Measurements from ENCODE around the gene PREB. TPM values are rescaled to one million over a fixed set of nuclear protein-coding genes. Genes with fewer than 3 reads are reported as not detected.
A peak's percentile ranks its signal among the peaks of the same experiment; 100 is the strongest.

The PREB gene
- total and polyA plus RNA-seq, 2 of the 13 experiments (the other 11 are each of a cell fraction or from before 2014, with no cell fraction given): 112 to 192 TPM

DNA sequence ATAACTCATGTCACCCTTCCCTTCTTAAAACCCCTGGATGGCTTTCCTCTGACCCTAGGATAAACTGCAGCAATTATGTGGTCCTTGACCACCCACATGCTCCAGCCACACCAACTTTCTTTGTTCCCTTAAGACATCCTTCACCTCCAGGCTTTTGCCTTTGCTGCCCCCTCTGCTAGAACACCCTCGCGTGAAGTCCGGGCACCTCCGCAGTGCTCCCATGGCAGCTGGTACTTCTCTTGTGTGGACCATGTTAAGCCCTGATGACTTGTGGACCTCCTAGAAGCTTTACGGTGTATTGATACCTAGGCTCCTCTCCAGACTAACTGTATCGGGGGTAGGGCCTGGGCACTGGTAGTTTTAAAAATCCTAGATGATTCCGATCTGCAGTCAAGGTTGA, 11.6 kb downstream of the PREB start (continued):
- no peak for TF ChIP-seq IRF2 (CRISPR knock-in tag; IDR thresholded peaks at IDR 0.05)

DNA sequence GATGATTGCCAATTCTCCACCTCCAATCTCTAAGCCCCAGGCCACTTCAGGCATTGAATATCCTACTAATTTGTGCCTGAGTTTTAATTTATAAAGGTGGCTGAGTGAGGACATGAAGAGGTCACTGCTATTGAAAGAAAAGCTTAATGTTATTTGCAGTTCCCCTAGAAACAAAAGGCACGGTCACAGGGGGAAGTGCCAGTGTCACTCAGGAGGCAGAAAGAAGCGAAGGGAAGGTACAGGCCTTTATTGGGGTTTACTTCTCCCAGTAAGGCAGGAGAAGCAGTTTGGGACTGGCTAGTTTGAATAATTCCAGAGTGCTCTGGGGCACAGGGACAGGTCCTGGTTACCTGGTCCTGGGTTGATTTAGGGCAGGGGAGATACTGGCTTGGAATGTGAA, 12.5 kb downstream of the PREB start:
- ChIA-PET CTCF (ENCODE audit: low intra/inter-chr PET ratio, low total read pairs) (no interaction called here), POLR2A (interaction anchor here (5.3 kb wide), 1 partner anchor 11 kb away, joined by 76 read pairs; the partner anchor contains the start of gene PREB)
- no peaks in the 10 kb centered on the region for H3K36me3 ChIP-seq (replicated peaks in 1 of 2; ENCODE audit: control insufficient read depth in 1 of 2, insufficient read depth in 2 of 2, low read length in 2 of 2)
- H3K4me1 ChIP-seq (ENCODE audit: insufficient read depth, low read length): peaks cover 71% of the 10 kb centered on the region
- peaks cover 2 to 48% of the 10 kb centered on the region in 2 experiments; a peak in 4 of 5 replicates for H3K27me3 ChIP-seq (ENCODE audit: control insufficient read depth in 1 of 2, insufficient read depth in 2 of 2, low read length in 2 of 2)
- BruUV-seq (replicated peaks): no TSS peak
- H2AFZ ChIP-seq (ENCODE audit: low read length): no peak overlapping the region
- no peak overlapping the region for H3K27ac ChIP-seq (ENCODE audit: extremely low read length, insufficient read depth, low read length)
- in situ Hi-C loops (cut with HindIII; ENCODE audit: extremely low pct_ligation_motif_present, low pct_unique_long_range_greater_than_20kb) (no loop called here), intact Hi-C loops (cut with micrococcal nuclease; ENCODE audit: unreplicated experiment) (no loop called here)
- DNase-seq (ENCODE audit: low spot score) (no peak), FAIRE-seq (no peak), ATAC-seq (no peak)
- H3K79me2 ChIP-seq (ENCODE audit: insufficient read depth, low read length): no peaks in the 10 kb centered on the region
- H3K9ac ChIP-seq (ENCODE audit: insufficient read depth, low read depth, low read length): peak overlapping the region; percentile 19; the same call in 1 of the 2 replicates
- no peaks in the 10 kb centered on the region for H3K9me3 ChIP-seq (ENCODE audit: low read length)
- H3K4me2 ChIP-seq (ENCODE audit: low read depth, low read length): peak overlapping the region; percentile 99
- no peaks in the 10 kb centered on the region for H4K20me1 ChIP-seq (ENCODE audit: insufficient read depth, low read length)
- 0 out of 6 replicates have a peak overlapping the region, but pooled peaks of 1 of the 3 experiments have one; percentile 7 for H3K4me3 ChIP-seq (replicated peaks in 1 of 3; ENCODE audit: insufficient read depth in 1 of 3, low read depth in 2 of 3, low read length in 3 of 3)
- WGBS (ENCODE audit: low lambda C conversion rate): 18% methylated on average over 2 of the region's 2 CpGs
- TF ChIP-seq, protein P1, sequence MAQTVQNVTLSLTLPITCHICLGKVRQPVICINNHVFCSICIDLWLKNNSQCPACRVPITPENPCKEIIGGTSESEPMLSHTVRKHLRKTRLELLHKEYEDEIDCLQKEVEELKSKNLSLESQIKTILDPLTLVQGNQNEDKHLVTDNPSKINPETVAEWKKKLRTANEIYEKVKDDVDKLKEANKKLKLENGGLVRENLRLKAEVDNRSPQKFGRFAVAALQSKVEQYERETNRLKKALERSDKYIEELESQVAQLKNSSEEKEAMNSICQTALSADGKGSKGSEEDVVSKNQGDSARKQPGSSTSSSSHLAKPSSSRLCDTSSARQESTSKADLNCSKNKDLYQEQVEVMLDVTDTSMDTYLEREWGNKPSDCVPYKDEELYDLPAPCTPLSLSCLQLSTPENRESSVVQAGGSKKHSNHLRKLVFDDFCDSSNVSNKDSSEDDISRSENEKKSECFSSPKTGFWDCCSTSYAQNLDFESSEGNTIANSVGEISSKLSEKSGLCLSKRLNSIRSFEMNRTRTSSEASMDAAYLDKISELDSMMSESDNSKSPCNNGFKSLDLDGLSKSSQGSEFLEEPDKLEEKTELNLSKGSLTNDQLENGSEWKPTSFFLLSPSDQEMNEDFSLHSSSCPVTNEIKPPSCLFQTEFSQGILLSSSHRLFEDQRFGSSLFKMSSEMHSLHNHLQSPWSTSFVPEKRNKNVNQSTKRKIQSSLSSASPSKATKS (CRISPR knock-in tag; IDR thresholded peaks at IDR 0.05): no peak
- TF ChIP-seq ZNF430 (CRISPR knock-in tag; IDR thresholded peaks at IDR 0.05) (no peak), CREM (IDR thresholded peaks at IDR 0.05) (no peak), CREM (CRISPR knock-in tag; IDR thresholded peaks at IDR 0.05) (no peak), AHDC1 (CRISPR knock-in tag; IDR thresholded peaks at IDR 0.05; ENCODE audit: borderline replicate concordance) (no peak)
- TF ChIP-seq, protein P2, sequence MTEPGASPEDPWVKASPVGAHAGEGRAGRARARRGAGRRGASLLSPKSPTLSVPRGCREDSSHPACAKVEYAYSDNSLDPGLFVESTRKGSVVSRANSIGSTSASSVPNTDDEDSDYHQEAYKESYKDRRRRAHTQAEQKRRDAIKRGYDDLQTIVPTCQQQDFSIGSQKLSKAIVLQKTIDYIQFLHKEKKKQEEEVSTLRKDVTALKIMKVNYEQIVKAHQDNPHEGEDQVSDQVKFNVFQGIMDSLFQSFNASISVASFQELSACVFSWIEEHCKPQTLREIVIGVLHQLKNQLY (CRISPR knock-in tag; IDR thresholded peaks at IDR 0.05): no peak
- TF ChIP-seq, protein P3, sequence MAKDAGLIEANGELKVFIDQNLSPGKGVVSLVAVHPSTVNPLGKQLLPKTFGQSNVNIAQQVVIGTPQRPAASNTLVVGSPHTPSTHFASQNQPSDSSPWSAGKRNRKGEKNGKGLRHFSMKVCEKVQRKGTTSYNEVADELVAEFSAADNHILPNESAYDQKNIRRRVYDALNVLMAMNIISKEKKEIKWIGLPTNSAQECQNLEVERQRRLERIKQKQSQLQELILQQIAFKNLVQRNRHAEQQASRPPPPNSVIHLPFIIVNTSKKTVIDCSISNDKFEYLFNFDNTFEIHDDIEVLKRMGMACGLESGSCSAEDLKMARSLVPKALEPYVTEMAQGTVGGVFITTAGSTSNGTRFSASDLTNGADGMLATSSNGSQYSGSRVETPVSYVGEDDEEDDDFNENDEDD (CRISPR knock-in tag; IDR thresholded peaks at IDR 0.05; ENCODE audit: borderline replicate concordance): no peak
- TF ChIP-seq, protein P4, sequence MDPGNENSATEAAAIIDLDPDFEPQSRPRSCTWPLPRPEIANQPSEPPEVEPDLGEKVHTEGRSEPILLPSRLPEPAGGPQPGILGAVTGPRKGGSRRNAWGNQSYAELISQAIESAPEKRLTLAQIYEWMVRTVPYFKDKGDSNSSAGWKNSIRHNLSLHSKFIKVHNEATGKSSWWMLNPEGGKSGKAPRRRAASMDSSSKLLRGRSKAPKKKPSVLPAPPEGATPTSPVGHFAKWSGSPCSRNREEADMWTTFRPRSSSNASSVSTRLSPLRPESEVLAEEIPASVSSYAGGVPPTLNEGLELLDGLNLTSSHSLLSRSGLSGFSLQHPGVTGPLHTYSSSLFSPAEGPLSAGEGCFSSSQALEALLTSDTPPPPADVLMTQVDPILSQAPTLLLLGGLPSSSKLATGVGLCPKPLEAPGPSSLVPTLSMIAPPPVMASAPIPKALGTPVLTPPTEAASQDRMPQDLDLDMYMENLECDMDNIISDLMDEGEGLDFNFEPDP (CRISPR knock-in tag; conservative IDR thresholded peaks at IDR 0.05): no peak

Measured in HepG2 (cell line).